Measurements from ENCODE around the gene TSEN15.

Gene TSEN15

GRCh38 chr1:184017306-184017705, 34.2 kb upstream of the TSEN15 start:
- no peak for TF ChIP-seq CTCF (IDR thresholded peaks at IDR 0.05)

GRCh38 chr1:184018622-184019021, 32.9 kb upstream of the TSEN15 start:
- no peak for TF ChIP-seq CTCF (IDR thresholded peaks at IDR 0.05)

GRCh38 chr1:184019069-184019468, 32.5 kb upstream of the TSEN15 start:
- no peak for TF ChIP-seq CTCF (IDR thresholded peaks at IDR 0.05)

- no peak for TF ChIP-seq CTCF (IDR thresholded peaks at IDR 0.05)
Observed at GRCh38 chr1:184019506-184019905, 32.0 kb upstream of the TSEN15 start.

GRCh38 chr1:184020328-184020727, 31.2 kb upstream of the TSEN15 start:
- no peak for TF ChIP-seq CTCF (IDR thresholded peaks at IDR 0.05)

- no peak for TF ChIP-seq CTCF (IDR thresholded peaks at IDR 0.05)
Observed at GRCh38 chr1:184020855-184021254, 30.7 kb upstream of the TSEN15 start.

- no peak for TF ChIP-seq CTCF (IDR thresholded peaks at IDR 0.05)
Observed at GRCh38 chr1:184021728-184022127, 29.8 kb upstream of the TSEN15 start.

- TF ChIP-seq CTCF (IDR thresholded peaks at IDR 0.05) = no peak
Observed at GRCh38 chr1:184022668-184023067, 28.9 kb upstream of the TSEN15 start.
